Ovary (tissue), 9 donors: ENCODE data around the gene PTPN23. TPM values are rescaled to one million over a fixed set of nuclear protein-coding genes. Genes with fewer than 3 reads are reported as not detected.
"Not testable (repeated sequence)": the region's sequence is repeated elsewhere in the genome, so short reads cannot be mapped to it uniquely, and the experiment has no call there.

ENCODE experiments used
- DNase-seq, 5 donors: peaks; one replicate each; pipeline ENCODE4 v3.0.0-alpha.2; 2019 to 2020
- H3K27ac ChIP-seq, 2 donors: fragments of 200-600 bp; one replicate each; pipeline versions ENCODE4 v1.5.1 to v1.8.0; 2019 to 2022
- H3K27me3 ChIP-seq: fragments of 200-600 bp; one replicate; pipeline ENCODE4 v1.8.0; 2022
- H3K36me3 ChIP-seq: fragments of 200-600 bp; sonication (generic); one replicate; pipeline ENCODE4 v1.5.1; 2019
- H3K4me1 ChIP-seq: one replicate; pipeline ENCODE4 v1.8.1; 2013; ENCODE audit warnings: mild to moderate bottlenecking, moderate library complexity; ENCODE audit not compliant: insufficient read depth
- H3K4me3 ChIP-seq: fragments of 200-600 bp; sonication (generic); one replicate; pipeline ENCODE4 v1.5.1; 2017
- H3K9me3 ChIP-seq, 2 donors: fragments of 200-600 bp in 1 of 2; sonication (generic) in 1 of 2; one replicate each; pipeline versions ENCODE4 v1.5.1 to v1.8.1; 2013 to 2019; ENCODE audit warnings: mild to moderate bottlenecking in 1 of 2, moderate library complexity in 1 of 2
- EP300 ChIP-seq: sonication (generic); formaldehyde crosslinking; IDR thresholded peaks from one replicate; pipeline ENCODE4 v1.6.1; 2017; ENCODE audit warnings: antibody characterized with exemption
- POLR2A ChIP-seq: fragments of 450-650 bp; IDR thresholded peaks from one replicate; pipeline ENCODE4 v1.6.1; 2017; ENCODE audit warnings: antibody characterized with exemption, mild to moderate bottlenecking, moderate library complexity
- WGBS, 3 donors: extraction: QIAGEN DNeasy Blood & Tissue Kit in 1 of 3; methylation state at CpG; one replicate each; pipeline versions ENCODE4 v1.1.5 to v1.1.7; 2013 to 2017; 5-methylcytosine and 5-hydroxymethylcytosine counted together
- intact Hi-C, 4 donors: fragments of 100-400 bp; cut with DNase I; formaldehyde crosslinking; loops; one replicate each; pipeline versions ENCODE4 v1.11.0 to v1.15.1; 2022 to 2023
- polyA plus RNA-seq, 2 donors: library from polyadenylated mRNA; stranded (reverse); fragments of 200-250 nt in 1 of 2; fragments of 350-450 nt in 1 of 2; fragmentation: Illumina TruSeq in 1 of 2; extraction: RNeasy Lipid Tissue Mini Kit (QIAGEN cat#74804) in 1 of 2; gene quantifications; one replicate each; pipeline ENCODE4 v1.2.3, GENCODE V29; 2013 to 2014
- total RNA-seq, 7 donors: library from RNA; depleted of rRNA in 2 of 7; stranded (reverse); fragments of >200 nt in 2 of 7; fragmentation: NEBNext Ultra II Directional in 3 of 7; extraction: Animal tissue kit (Norgen Biotek cat#: 25700) in 3 of 7; gene quantifications; one replicate each; pipeline versions ENCODE4 v1.1.0 to v1.2.4, GENCODE V29; 2016 to 2023
- TF ChIP-seq, protein P1 (sequence below), 3 donors: fragments of 450-650 bp in 2 of 3; fragments of 200-600 bp in 1 of 3; IDR thresholded peaks; one replicate each; pipeline versions ENCODE4 v1.5.1 to v1.8.0; 2016 to 2022; ENCODE audit warnings: antibody characterized with exemption in 3 of 3, mild to moderate bottlenecking in 1 of 3
- donor health status: DM: no; HTN: no; CAD: no; lungs with moderate emphysema.
- donor health status: DM: no; HTN: no; CAD: no.
- donor health status: Bipolar disorder and iron deficiency.
- donor health status: DM: yes; HTN: yes; CAD: no.
- donor health status: DM: no; HTN: no; CAD: no.
- donor health status: DM: yes; HTN: yes; CAD: no.

PTPN23 gene
- total and polyA plus RNA-seq, 9 donors: 7.3 to 56.9 (median 42.6) TPM

- WGBS, 3 donors: 95 to 100% (median 98%) methylated on average over 2 of the region's 2 CpGs
Measured at GRCh38 chr3:47366833-47367232, 14.0 kb upstream of the PTPN23 start.

GRCh38 chr3:47367631-47368030 lies 13.2 kb upstream of the PTPN23 start:
- Histone ChIP-seq H3K27me3 (no peaks in the 10 kb centered on the region), H3K27ac (no peak overlapping the region), H3K36me3 (no peaks in the 10 kb centered on the region), H3K4me3 (no peak overlapping the region), H3K9me3 (no peaks in the 10 kb centered on the region), H3K4me1 (no peaks in the 10 kb centered on the region)
- intact Hi-C loops: no loop called here
- TF ChIP-seq, protein P1, sequence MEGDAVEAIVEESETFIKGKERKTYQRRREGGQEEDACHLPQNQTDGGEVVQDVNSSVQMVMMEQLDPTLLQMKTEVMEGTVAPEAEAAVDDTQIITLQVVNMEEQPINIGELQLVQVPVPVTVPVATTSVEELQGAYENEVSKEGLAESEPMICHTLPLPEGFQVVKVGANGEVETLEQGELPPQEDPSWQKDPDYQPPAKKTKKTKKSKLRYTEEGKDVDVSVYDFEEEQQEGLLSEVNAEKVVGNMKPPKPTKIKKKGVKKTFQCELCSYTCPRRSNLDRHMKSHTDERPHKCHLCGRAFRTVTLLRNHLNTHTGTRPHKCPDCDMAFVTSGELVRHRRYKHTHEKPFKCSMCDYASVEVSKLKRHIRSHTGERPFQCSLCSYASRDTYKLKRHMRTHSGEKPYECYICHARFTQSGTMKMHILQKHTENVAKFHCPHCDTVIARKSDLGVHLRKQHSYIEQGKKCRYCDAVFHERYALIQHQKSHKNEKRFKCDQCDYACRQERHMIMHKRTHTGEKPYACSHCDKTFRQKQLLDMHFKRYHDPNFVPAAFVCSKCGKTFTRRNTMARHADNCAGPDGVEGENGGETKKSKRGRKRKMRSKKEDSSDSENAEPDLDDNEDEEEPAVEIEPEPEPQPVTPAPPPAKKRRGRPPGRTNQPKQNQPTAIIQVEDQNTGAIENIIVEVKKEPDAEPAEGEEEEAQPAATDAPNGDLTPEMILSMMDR (IDR thresholded peaks at IDR 0.05): no peak
- TF ChIP-seq EP300: no peak
- no peak for TF ChIP-seq POLR2A
- WGBS, 3 donors: 94 to 96% (median 95%) methylated on average over 7 of the region's 7 CpGs
- DNase-seq: no peak

More at GRCh38 chr3:47366833-47367232, 14.0 kb upstream of the PTPN23 start:
- Histone ChIP-seq H3K9me3 (no peaks in the 10 kb centered on the region), H3K4me1 (no peaks in the 10 kb centered on the region), H3K36me3 (no peaks in the 10 kb centered on the region), H3K4me3 (no peak overlapping the region), H3K27ac (no peak overlapping the region), H3K27me3 (no peaks in the 10 kb centered on the region)
- intact Hi-C loops: no loop called here
- no peak for TF ChIP-seq EP300
- TF ChIP-seq POLR2A: no peak
- TF ChIP-seq, protein P1 (IDR thresholded peaks at IDR 0.05): no peak
- DNase-seq: no peak

DNA sequence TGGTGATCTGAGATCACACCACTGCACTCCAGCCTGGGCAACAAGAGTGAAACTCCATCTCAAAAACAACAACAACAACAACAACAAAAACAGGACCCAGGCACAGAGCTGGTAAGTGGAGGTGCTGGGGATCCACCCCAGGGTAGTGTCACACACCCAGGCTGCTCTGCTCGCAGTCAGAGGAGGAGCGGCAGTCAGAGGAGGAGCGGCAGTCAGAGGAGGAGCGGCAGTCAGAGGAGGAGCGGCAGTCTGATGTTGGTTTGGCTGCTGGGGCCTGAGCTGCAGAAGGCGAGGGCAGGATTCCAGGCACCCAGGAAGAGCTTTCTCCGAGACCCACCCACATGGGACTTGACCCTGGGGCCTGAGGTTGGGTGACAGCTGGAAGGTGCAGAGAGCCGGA lies 10.8 kb upstream of the PTPN23 start:
- H3K36me3 ChIP-seq, intact Hi-C loops, H3K9me3 ChIP-seq, H3K27me3 ChIP-seq, DNase-seq, H3K4me1 ChIP-seq, H3K4me3 ChIP-seq, H3K27ac ChIP-seq: not testable (repeated sequence)
- 78 to 88% (median 81%) methylated on average over 8 of the region's 8 CpGs for WGBS, 3 donors

- no peaks in the 10 kb centered on the region for H3K4me1 ChIP-seq
- no peaks in the 10 kb centered on the region for H3K36me3 ChIP-seq
- H3K27ac ChIP-seq: no peak overlapping the region
- H3K27me3 ChIP-seq: no peaks in the 10 kb centered on the region
- DNase-seq: no peak
- intact Hi-C loops: no loop called here
- no peak overlapping the region for H3K4me3 ChIP-seq
- no peaks in the 10 kb centered on the region for H3K9me3 ChIP-seq
- 30 to 40% (median 32%) methylated on average over 12 to 13 of the region's 13 CpGs for WGBS, 3 donors
- TF ChIP-seq EP300 (no peak), POLR2A (no peak)
- TF ChIP-seq, protein P1 (IDR thresholded peaks at IDR 0.05): no peak
Measured at GRCh38 chr3:47370887-47371697, 9.7 kb upstream of the PTPN23 start.

DNA sequence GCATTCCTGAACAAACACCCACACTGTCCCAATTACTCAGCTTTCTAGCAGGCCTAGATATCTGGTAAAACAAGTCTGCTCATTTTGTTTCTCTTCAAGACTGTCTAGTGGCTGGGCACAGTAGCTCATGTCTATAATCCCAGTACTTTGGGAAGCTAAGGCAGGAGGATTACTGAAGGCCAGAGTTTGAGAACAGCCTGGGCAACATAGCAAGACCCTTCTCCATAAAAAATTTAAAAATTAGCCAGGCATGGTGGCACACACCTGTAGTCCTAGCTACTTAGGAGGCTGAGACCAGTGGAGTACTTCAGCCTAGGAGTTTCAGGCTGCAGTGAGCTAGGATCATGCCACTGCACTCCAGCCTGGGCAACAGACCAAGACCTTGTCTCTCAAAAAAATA lies 6.2 kb upstream of the PTPN23 start:
- no peak for DNase-seq
- H3K27ac ChIP-seq: no peak overlapping the region
- intact Hi-C loops: no loop called here
- no peak overlapping the region for H3K4me3 ChIP-seq
- no peaks in the 10 kb centered on the region for H3K36me3 ChIP-seq
- no peaks in the 10 kb centered on the region for H3K27me3 ChIP-seq
- peaks cover 3% of the 10 kb centered on the region for H3K4me1 ChIP-seq
- TF ChIP-seq, protein P1 (IDR thresholded peaks at IDR 0.05): no peak
- TF ChIP-seq POLR2A (no peak), EP300 (no peak)
- no peaks in the 10 kb centered on the region for H3K9me3 ChIP-seq
